Neuronal stem cell (in vitro differentiated cells): ENCODE measurements around the gene GATAD2A.

ENCODE experiments used
- DNase-seq: peaks from one replicate; pipeline ENCODE4 v3.0.0-alpha.2; 2013; ENCODE audit warnings: low spot score
- H2AFZ ChIP-seq: one replicate; pipeline ENCODE4 v1.6.1; 2013; ENCODE audit warnings: mild to moderate bottlenecking, low read length, inconsistent platforms
- H2AK5ac ChIP-seq: 2 replicates; pipeline ENCODE4 v1.6.1; 2013; ENCODE audit warnings: low read depth, mild to moderate bottlenecking, inconsistent platforms, low read length, moderate library complexity, mixed read lengths
- H2BK120ac ChIP-seq: 2 replicates; pipeline ENCODE4 v1.6.1; 2013; ENCODE audit warnings: low read depth, mild to moderate bottlenecking, inconsistent platforms, low read length, moderate library complexity, mixed read lengths
- H2BK12ac ChIP-seq: one replicate; pipeline ENCODE4 v1.6.1; 2013; ENCODE audit warnings: low read length, inconsistent platforms
- H2BK15ac ChIP-seq: 2 replicates; pipeline ENCODE4 v1.6.1; 2013; ENCODE audit warnings: mild to moderate bottlenecking, low read length, inconsistent platforms, mixed read lengths
- H2BK5ac ChIP-seq: one replicate; pipeline ENCODE4 v1.6.1; 2013; ENCODE audit warnings: inconsistent platforms, mild to moderate bottlenecking, low read length, moderate library complexity
- H3K14ac ChIP-seq: one replicate; pipeline ENCODE4 v1.6.1; 2013; ENCODE audit warnings: low read length, inconsistent platforms
- H3K18ac ChIP-seq: 2 replicates; pipeline ENCODE4 v1.6.1; 2013; ENCODE audit warnings: low read length, inconsistent platforms
- H3K23ac ChIP-seq: 2 replicates; pipeline ENCODE4 v1.6.1; 2013; ENCODE audit warnings: low read depth, mild to moderate bottlenecking, mixed read lengths, low read length, inconsistent platforms; ENCODE audit not compliant: poor library complexity
- H3K27ac ChIP-seq: replicated peaks from 3 replicates; pipeline ENCODE4 v1.5.1; 2013; ENCODE audit warnings: low read length, inconsistent platforms
- H3K27me3 ChIP-seq, 3 experiments: 2 replicates each; pipeline ENCODE4 v1.6.1; 2013; ENCODE audit warnings: low read length in 3 of 3, mild to moderate bottlenecking in 2 of 3, inconsistent platforms in 1 of 3, low read depth in 1 of 3, mixed read lengths in 1 of 3, moderate library complexity in 1 of 3; ENCODE audit not compliant: control insufficient read depth in 3 of 3, insufficient read depth in 3 of 3
- H3K36me3 ChIP-seq, 2 donors: replicated peaks in 1 of 2; 2 replicates each; pipeline ENCODE4 v1.6.1; 2013; ENCODE audit warnings: low read length in 2 of 2; ENCODE audit not compliant: control insufficient read depth in 2 of 2, insufficient read depth in 2 of 2
- H3K4ac ChIP-seq: 2 replicates; pipeline ENCODE4 v1.6.1; 2013; ENCODE audit warnings: inconsistent platforms, mild to moderate bottlenecking, low read length, moderate library complexity
- H3K4me1 ChIP-seq, 2 donors: 1 replicate in 1 of 2; 2 replicates in 1 of 2; pipeline ENCODE4 v1.6.1; 2013; ENCODE audit warnings: low read length in 2 of 2, low read depth in 1 of 2; ENCODE audit not compliant: control insufficient read depth in 2 of 2, insufficient read depth in 1 of 2
- H3K4me2 ChIP-seq: one replicate; pipeline ENCODE4 v1.6.1; 2013; ENCODE audit warnings: mild to moderate bottlenecking, low read length, inconsistent platforms; ENCODE audit not compliant: insufficient read depth, poor library complexity, severe bottlenecking
- H3K4me3 ChIP-seq, 2 donors: 2 replicates each; pipeline ENCODE4 v1.5.1; 2013; ENCODE audit warnings: low read length in 2 of 2, mild to moderate bottlenecking in 2 of 2, inconsistent platforms in 1 of 2, moderate library complexity in 1 of 2
- H3K79me1 ChIP-seq: one replicate; pipeline ENCODE4 v1.6.1; 2013; ENCODE audit warnings: low read depth, mild to moderate bottlenecking, inconsistent platforms, low read length, moderate library complexity
- H3K9ac ChIP-seq: one replicate; pipeline ENCODE4 v1.6.1; 2013; ENCODE audit warnings: mild to moderate bottlenecking, low read depth, low read length, inconsistent platforms; ENCODE audit not compliant: poor library complexity
- H3K9me3 ChIP-seq, 2 donors: replicated peaks in 1 of 2; 2 replicates each; pipeline versions ENCODE3 to v1.6.1; 2013; ENCODE audit warnings: low read length in 2 of 2, mild to moderate bottlenecking in 2 of 2, inconsistent platforms in 1 of 2, low read depth in 1 of 2, mixed read lengths in 1 of 2, moderate library complexity in 1 of 2; ENCODE audit not compliant: control insufficient read depth in 2 of 2, insufficient read depth in 1 of 2
- H4K8ac ChIP-seq: one replicate; pipeline ENCODE4 v1.6.1; 2013; ENCODE audit warnings: low read depth, mild to moderate bottlenecking, inconsistent platforms, low read length, moderate library complexity
- H4K91ac ChIP-seq: one replicate; pipeline ENCODE4 v1.6.1; 2013; ENCODE audit warnings: low read length, low read depth, mild to moderate bottlenecking, inconsistent platforms; ENCODE audit not compliant: poor library complexity
- WGBS, 2 donors: extraction: QIAGEN DNeasy Blood & Tissue Kit; methylation state at CpG; one replicate each; pipeline ENCODE4 v1.1.7; 2013; ENCODE audit warnings: missing lambda C conversion rate in 2 of 2, mixed read lengths in 1 of 2; ENCODE audit not compliant: insufficient read length in 2 of 2, insufficient replicate concordance in 1 of 2; ENCODE audit errors: extremely low coverage in 2 of 2; 5-methylcytosine and 5-hydroxymethylcytosine counted together

The GATAD2A gene

GRCh38 chr19:19530423-19530804, 124.9 kb downstream of the GATAD2A start:
- Histone ChIP-seq H3K4me3 (no peak overlapping the region), H2BK12ac (no peak overlapping the region), H3K4me1 (peaks cover 15 to 21% of the 10 kb centered on the region in 2 donors), H4K91ac (no peak overlapping the region), H3K27ac (no peak overlapping the region), H2BK120ac (no peak overlapping the region), H3K4me2 (no peak overlapping the region), H3K14ac (no peak overlapping the region), H2AK5ac (no peak overlapping the region), H3K9me3 (no peaks in the 10 kb centered on the region), H3K23ac (no peak overlapping the region), H3K4ac (no peak overlapping the region), H3K9ac (no peak overlapping the region), H2AFZ (no peak overlapping the region), H3K18ac (no peak overlapping the region), H3K79me1 (peaks cover 7% of the 10 kb centered on the region), H3K27me3 (no peaks in the 10 kb centered on the region), H3K36me3 (peaks cover 16 to 66% of the 10 kb centered on the region in 2 donors), H4K8ac (no peak overlapping the region), H2BK5ac (no peak overlapping the region), H2BK15ac (no peak overlapping the region)
- DNase-seq: no peak
- WGBS, 2 donors: no CpG with 5 or more reads among the region's 9 CpGs

- no CpG with 5 or more reads among the region's 4 CpGs for WGBS, 2 donors
- no peak overlapping the region for H4K8ac ChIP-seq
- DNase-seq: no peak
These were observed 125.4 kb downstream of the GATAD2A start for GRCh38 chr19:19530889-19531288.

GRCh38 chr19:19531951-19532805, 126.7 kb downstream of the GATAD2A start:
- Histone ChIP-seq H3K27ac (no peak overlapping the region), H3K27me3 (no peaks in the 10 kb centered on the region), H2BK12ac (no peak overlapping the region), H3K4me3 (no peak overlapping the region), H4K91ac (no peak overlapping the region), H4K8ac (no peak overlapping the region), H3K18ac (peak overlapping the region; percentile 32), H3K14ac (no peak overlapping the region), H2BK5ac (no peak overlapping the region), H3K9me3 (no peaks in the 10 kb centered on the region), H3K4me1 (peaks cover 7 to 10% of the 10 kb centered on the region in 2 donors), H2BK120ac (no peak overlapping the region), H2BK15ac (no peak overlapping the region), H3K4ac (no peak overlapping the region), H2AFZ (no peak overlapping the region), H3K4me2 (no peak overlapping the region), H3K23ac (no peak overlapping the region), H3K9ac (peak overlapping the region; percentile 24), H3K79me1 (peaks cover 3% of the 10 kb centered on the region), H2AK5ac (no peak overlapping the region), H3K36me3 (peaks cover 15 to 58% of the 10 kb centered on the region in 2 donors)
- DNase-seq: peak; percentile 71
- no CpG with 5 or more reads among the region's 48 CpGs for WGBS, 2 donors

More at GRCh38 chr19:19530889-19531288, 125.4 kb downstream of the GATAD2A start:
- Histone ChIP-seq H3K4me1 (peaks cover 10 to 16% of the 10 kb centered on the region in 2 donors), H3K14ac (no peak overlapping the region), H3K79me1 (peaks cover 4% of the 10 kb centered on the region), H3K36me3 (peaks cover 16 to 65% of the 10 kb centered on the region in 2 donors), H3K9ac (no peak overlapping the region), H2BK5ac (no peak overlapping the region), H3K23ac (no peak overlapping the region), H2BK15ac (no peak overlapping the region), H2AFZ (no peak overlapping the region), H3K4me2 (no peak overlapping the region), H2AK5ac (no peak overlapping the region), H3K9me3 (no peaks in the 10 kb centered on the region), H3K4ac (no peak overlapping the region), H3K27ac (no peak overlapping the region), H4K91ac (no peak overlapping the region), H3K18ac (no peak overlapping the region), H3K27me3 (no peaks in the 10 kb centered on the region), H2BK12ac (no peak overlapping the region), H3K4me3 (no peak overlapping the region), H2BK120ac (no peak overlapping the region)

GRCh38 chr19:19532806-19533701, 127.6 kb downstream of the GATAD2A start:
- H3K9me3 ChIP-seq: no peaks in the 10 kb centered on the region
- H3K4me1 ChIP-seq: peaks cover 7 to 10% of the 10 kb centered on the region in 2 donors
- H3K4ac ChIP-seq: no peak overlapping the region
- H2BK5ac ChIP-seq: no peak overlapping the region
- H4K91ac ChIP-seq: no peak overlapping the region
- no peak overlapping the region for H2AK5ac ChIP-seq
- no peak overlapping the region for H3K14ac ChIP-seq
- peaks cover 9 to 49% of the 10 kb centered on the region in 2 donors for H3K36me3 ChIP-seq
- no peak overlapping the region for H2BK12ac ChIP-seq
- WGBS, 2 donors: 100% methylated on average over 1 of the region's 14 CpGs; no CpG with 5 or more reads in 1 of the 2 donors
- H2BK120ac ChIP-seq: no peak overlapping the region
- H3K9ac ChIP-seq: peak overlapping the region; percentile 24
- H2BK15ac ChIP-seq: no peak overlapping the region
- H3K23ac ChIP-seq: no peak overlapping the region
- no peak overlapping the region for H4K8ac ChIP-seq
- H2AFZ ChIP-seq: no peak overlapping the region
- peak overlapping the region in 1 of 2 donors; percentile 42 for H3K4me3 ChIP-seq
- peaks cover 3% of the 10 kb centered on the region for H3K79me1 ChIP-seq
- no peak for DNase-seq
- no peak overlapping the region for H3K4me2 ChIP-seq
- H3K27ac ChIP-seq: no peak overlapping the region
- peak overlapping the region; percentile 32 for H3K18ac ChIP-seq
- H3K27me3 ChIP-seq: no peaks in the 10 kb centered on the region
